Neural cell (in vitro differentiated cells): ENCODE data around the gene SNCB. TPM values are rescaled to one million over a fixed set of nuclear protein-coding genes. Genes with fewer than 3 reads are reported as not detected.

Experiments
- H2AFZ ChIP-seq: fragments of 200-600, 300-800 bp; sonication (generic), shearing (Covaris generic); 2 replicates; pipeline ENCODE4 v1.6.0; 2014; ENCODE audit warnings: low read depth, mild to moderate bottlenecking, antibody characterized with exemption, low read length, moderate library complexity
- H3F3A ChIP-seq: fragments of 200-600 bp; shearing (Covaris generic); 2 replicates; pipeline ENCODE4 v1.6.1; 2016; ENCODE audit warnings: mild to moderate bottlenecking, moderate library complexity, mixed read lengths, antibody characterized with exemption, low read length; ENCODE audit not compliant: insufficient read depth, poor library complexity, severe bottlenecking
- H3K27ac ChIP-seq: fragments of 200-600, 300-800 bp; sonication (generic), shearing (Covaris generic); 2 replicates; pipeline ENCODE4 v1.5.1; 2014; ENCODE audit warnings: mild to moderate bottlenecking, low read length, moderate library complexity
- H3K27me3 ChIP-seq: fragments of 300-800, 200-600 bp; sonication (generic), shearing (Covaris generic); 2 replicates; pipeline ENCODE4 v1.6.0; 2014; ENCODE audit warnings: mild to moderate bottlenecking, low read depth, low read length, moderate library complexity; ENCODE audit not compliant: insufficient read depth
- H3K36me3 ChIP-seq: fragments of 300-800, 200-600 bp; sonication (generic), shearing (Covaris generic); 2 replicates; pipeline ENCODE4 v1.5.1; 2014; ENCODE audit warnings: mild to moderate bottlenecking, antibody characterized with exemption, low read length, moderate library complexity; ENCODE audit not compliant: insufficient read depth
- H3K4me2 ChIP-seq: fragments of 300-800, 200-600 bp; sonication (generic), shearing (Covaris generic); 2 replicates; pipeline ENCODE4 v1.6.0; 2014; ENCODE audit warnings: mild to moderate bottlenecking, low read length
- H3K4me3 ChIP-seq: fragments of 300-800, 200-600 bp; sonication (generic), shearing (Covaris generic); 2 replicates; pipeline ENCODE4 v1.5.1; 2014; ENCODE audit warnings: mild to moderate bottlenecking, low read length, moderate library complexity
- H3K79me2 ChIP-seq: fragments of 200-600 bp; shearing (Covaris generic); replicated peaks from 2 replicates; pipeline ENCODE4 v1.6.0; 2014; ENCODE audit warnings: mild to moderate bottlenecking, low read length, moderate library complexity; ENCODE audit not compliant: insufficient read depth
- H3K9ac ChIP-seq: fragments of 300-800, 200-600 bp; sonication (generic), shearing (Covaris generic); 2 replicates; pipeline ENCODE4 v1.6.1; 2016; ENCODE audit warnings: mild to moderate bottlenecking, low read length, mixed read lengths
- H3K9me2 ChIP-seq: fragments of 200-600 bp; shearing (Covaris generic); 2 replicates; pipeline ENCODE4 v1.6.1; 2016; ENCODE audit warnings: mild to moderate bottlenecking, low read length, mixed read lengths; ENCODE audit not compliant: insufficient read depth
- H3K9me3 ChIP-seq: fragments of 200-600, 300-800 bp; sonication (generic), shearing (Covaris generic); 2 replicates; pipeline ENCODE4 v1.6.1; 2016; ENCODE audit warnings: mild to moderate bottlenecking, mixed run types, low read length, moderate library complexity, mixed read lengths
- H4K20me1 ChIP-seq: fragments of 200-600 bp; shearing (Covaris generic); 2 replicates; pipeline ENCODE4 v1.6.1; 2016; ENCODE audit warnings: mild to moderate bottlenecking, mixed run types; ENCODE audit not compliant: insufficient read depth
- CTCF ChIP-seq: fragments of 450-650 bp; IDR thresholded peaks from 2 replicates; pipeline ENCODE4 v1.5.1; 2014; ENCODE audit warnings: antibody characterized with exemption, mild to moderate bottlenecking, moderate library complexity; ENCODE audit not compliant: poor library complexity, severe bottlenecking
- EP300 ChIP-seq: fragments of 450-650 bp; conservative IDR thresholded peaks from 2 replicates; pipeline ENCODE4 v1.6.1; 2014; ENCODE audit warnings: antibody characterized with exemption, mild to moderate bottlenecking, moderate library complexity; ENCODE audit not compliant: poor library complexity, severe bottlenecking
- EZH2 ChIP-seq: fragments of 200-600, 300-800 bp; shearing (Covaris generic), sonication (generic); IDR thresholded peaks from 2 replicates; pipeline ENCODE4 v1.6.1; 2014; ENCODE audit warnings: antibody characterized with exemption, low read length, borderline replicate concordance, mild to moderate bottlenecking; ENCODE audit not compliant: insufficient read depth, poor library complexity, severe bottlenecking
- MXI1 ChIP-seq: fragments of 450-650 bp; conservative IDR thresholded peaks from 2 replicates; pipeline ENCODE4 v1.6.1; 2014; ENCODE audit warnings: antibody characterized with exemption, mild to moderate bottlenecking; ENCODE audit not compliant: poor library complexity, severe bottlenecking
- POLR2AphosphoS5 ChIP-seq: IDR thresholded peaks from 2 replicates; pipeline ENCODE4 v1.6.1; 2012
- RAD21 ChIP-seq: fragments of 450-650 bp; conservative IDR thresholded peaks from 2 replicates; pipeline ENCODE4 v1.6.1; 2014; ENCODE audit warnings: antibody characterized with exemption, mild to moderate bottlenecking, moderate library complexity
- REST ChIP-seq: IDR thresholded peaks from 2 replicates; pipeline ENCODE4 v1.6.1; 2012; ENCODE audit warnings: borderline replicate concordance
- SMC3 ChIP-seq: fragments of 450-650 bp; conservative IDR thresholded peaks from 2 replicates; pipeline ENCODE4 v1.6.1; 2014; ENCODE audit warnings: antibody characterized with exemption, mild to moderate bottlenecking, moderate library complexity; ENCODE audit not compliant: poor library complexity
- TAF1 ChIP-seq: IDR thresholded peaks from 2 replicates; pipeline ENCODE4 v1.6.1; 2012; ENCODE audit warnings: low read depth
- polyA plus RNA-seq: library from polyadenylated mRNA; depleted of rRNA; stranded (reverse); fragments of >200 nt; gene quantifications from 2 replicates; pipeline ENCODE4 v1.2.3, GENCODE V29; 2014

Gene SNCB
- polyA plus RNA-seq, 1 donor from 2014 or later: 10.1 TPM

GRCh38 chr5:176597417-176598389 lies 32.6 kb downstream of the SNCB start:
- no peaks in the 10 kb centered on the region for H3K27me3 ChIP-seq
- H3K9me3 ChIP-seq: no peaks in the 10 kb centered on the region
- peaks cover 6% of the 10 kb centered on the region for H4K20me1 ChIP-seq
- no peaks in the 10 kb centered on the region for H3K9me2 ChIP-seq
- no peak overlapping the region for H3K9ac ChIP-seq
- H3F3A ChIP-seq: no peaks in the 10 kb centered on the region
- no peaks in the 10 kb centered on the region for H3K36me3 ChIP-seq
- H3K4me3 ChIP-seq: no peak overlapping the region
- H3K27ac ChIP-seq: no peak overlapping the region
- no peak overlapping the region for H3K4me2 ChIP-seq
- no peak overlapping the region for H2AFZ ChIP-seq
- peaks cover 6% of the 10 kb centered on the region for H3K79me2 ChIP-seq
- no peak for TF ChIP-seq POLR2AphosphoS5
- no peak for TF ChIP-seq TAF1
- no peak for TF ChIP-seq SMC3
- TF ChIP-seq RAD21: no peak
- TF ChIP-seq MXI1: no peak
- no peak for TF ChIP-seq REST
- TF ChIP-seq CTCF: no peak
- no peak for TF ChIP-seq EP300
- TF ChIP-seq EZH2: no peak

GRCh38 chr5:176596689-176597416 lies 33.5 kb downstream of the SNCB start:
- Histone ChIP-seq H3K27me3 (no peaks in the 10 kb centered on the region), H3K9me3 (no peaks in the 10 kb centered on the region), H3K4me3 (no peak overlapping the region), H3K9me2 (no peaks in the 10 kb centered on the region), H3K79me2 (peaks cover 6% of the 10 kb centered on the region), H3K36me3 (no peaks in the 10 kb centered on the region), H3K27ac (no peak overlapping the region), H2AFZ (no peak overlapping the region), H3F3A (no peaks in the 10 kb centered on the region), H3K4me2 (no peak overlapping the region), H4K20me1 (peaks cover 1% of the 10 kb centered on the region), H3K9ac (no peak overlapping the region)
- TF ChIP-seq RAD21 (no peak), TAF1 (no peak)
